HG03442 (cell line): ENCODE results near the gene CLDN16.

Source experiments
- ATAC-seq: cut with Tn5 transposase; IDR thresholded peaks from one replicate; pipeline ENCODE4 v1.9.1; 2021; ENCODE audit warnings: mild to moderate bottlenecking, moderate library complexity; ENCODE audit not compliant: unreplicated experiment

CLDN16 gene

GRCh38 chr3:190433626-190434025 is 45.7 kb downstream of the CLDN16 start:
- no peak for ATAC-seq

DNA sequence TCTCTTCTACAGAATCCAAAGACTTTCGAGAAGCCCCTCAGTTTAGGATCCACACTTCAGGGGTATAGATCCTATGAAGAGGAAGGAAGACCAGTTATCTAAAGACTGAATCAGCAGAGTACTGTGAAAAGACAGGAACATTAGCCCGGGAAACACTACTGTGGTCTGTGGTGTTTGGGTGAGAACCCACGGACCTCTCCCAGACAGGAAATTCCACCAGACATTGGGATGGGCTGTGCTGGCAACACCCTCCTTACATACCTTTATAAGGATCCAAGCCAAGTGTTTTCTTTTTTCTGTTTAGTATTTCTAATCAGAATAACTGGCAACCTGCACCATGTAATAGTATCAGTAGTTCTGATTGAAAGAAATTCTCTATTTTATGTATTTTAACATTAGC is 47.7 kb downstream of the CLDN16 start:
- ATAC-seq = no peak

- no peak for ATAC-seq
Observed at GRCh38 chr3:190436331-190436730, 48.4 kb downstream of the CLDN16 start.

DNA sequence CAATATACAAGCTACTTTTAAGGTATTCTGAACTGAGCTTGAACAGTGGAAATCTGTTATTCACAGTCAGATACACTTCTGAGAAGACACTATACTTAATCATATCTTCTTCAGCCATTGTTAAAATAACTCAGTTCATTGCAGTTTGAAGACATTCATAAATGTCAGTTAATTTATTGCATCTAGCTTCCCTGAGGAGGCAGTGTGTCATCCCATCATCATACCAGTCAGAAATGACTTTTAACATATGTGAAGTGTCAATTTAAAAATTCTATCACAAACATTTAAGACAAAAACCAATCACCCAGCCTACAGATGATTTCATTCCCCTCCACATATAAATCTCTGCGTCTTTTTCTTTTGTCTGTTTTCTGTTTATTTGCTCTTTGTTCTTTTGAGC is 54.3 kb downstream of the CLDN16 start:
- no peak for ATAC-seq

DNA sequence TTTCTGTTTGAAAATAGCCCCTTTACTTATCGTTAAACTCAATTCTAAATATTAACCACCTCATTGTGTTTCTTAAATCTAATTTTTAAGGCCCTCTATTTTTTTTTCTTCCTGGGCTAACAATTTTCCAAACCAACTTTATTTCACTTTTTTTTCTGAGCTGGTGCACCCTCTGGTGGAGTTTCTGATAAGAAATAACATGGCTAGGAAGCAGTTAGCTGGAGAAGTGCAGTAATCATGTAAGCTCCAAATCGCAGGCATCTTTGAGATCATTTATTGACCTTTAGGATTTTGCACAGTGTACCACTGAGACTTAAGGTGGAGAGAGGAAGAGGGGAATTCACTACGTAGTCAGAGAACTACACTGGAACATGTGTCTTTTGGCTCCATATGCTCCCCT is 55.3 kb downstream of the CLDN16 start:
- no peak for ATAC-seq

DNA sequence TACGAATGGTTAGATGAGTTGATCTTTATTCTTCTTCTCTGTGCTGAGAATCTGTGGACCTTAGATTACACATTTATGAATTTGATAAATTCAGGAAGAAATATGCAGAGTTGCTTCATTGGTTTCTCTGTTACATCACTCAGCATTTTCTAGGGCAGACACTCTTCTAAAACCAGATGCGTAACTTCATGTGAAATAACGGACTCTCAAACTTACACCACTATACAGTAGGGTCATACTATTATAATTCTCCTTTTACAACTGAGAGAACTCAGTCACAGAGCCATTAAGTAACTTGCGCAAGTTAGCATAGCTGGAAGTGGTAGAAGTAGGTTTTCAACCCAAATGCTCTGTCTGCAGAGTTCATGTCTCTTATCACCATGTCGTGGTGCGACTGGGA is 56.0 kb downstream of the CLDN16 start:
- no peak for ATAC-seq

DNA sequence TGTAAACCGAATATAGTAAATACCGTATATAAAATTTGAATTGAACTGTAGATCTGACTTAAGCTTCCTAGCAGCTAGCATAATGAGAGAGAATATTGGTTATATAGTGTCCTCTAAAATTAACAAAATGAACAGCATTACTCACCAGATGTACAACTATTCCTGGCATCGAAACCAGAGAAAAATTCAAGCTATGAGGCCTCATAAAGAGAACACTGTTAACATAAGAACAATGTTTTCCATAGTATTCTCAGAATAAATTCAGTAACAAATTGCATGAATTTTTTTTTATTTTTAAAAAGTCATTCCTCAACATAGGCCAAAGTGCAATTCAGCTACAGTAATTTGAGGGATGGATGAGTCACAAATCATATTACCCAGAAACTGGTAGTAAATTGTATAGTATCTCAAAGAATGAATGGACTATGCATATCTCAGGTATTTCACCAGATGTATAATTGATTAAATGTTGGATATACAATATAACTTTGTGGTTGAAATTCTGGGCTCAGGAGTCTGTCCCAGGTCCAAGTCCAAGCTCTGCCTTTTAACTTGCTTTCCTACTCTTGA is 56.7 kb downstream of the CLDN16 start:
- no peak for ATAC-seq

DNA sequence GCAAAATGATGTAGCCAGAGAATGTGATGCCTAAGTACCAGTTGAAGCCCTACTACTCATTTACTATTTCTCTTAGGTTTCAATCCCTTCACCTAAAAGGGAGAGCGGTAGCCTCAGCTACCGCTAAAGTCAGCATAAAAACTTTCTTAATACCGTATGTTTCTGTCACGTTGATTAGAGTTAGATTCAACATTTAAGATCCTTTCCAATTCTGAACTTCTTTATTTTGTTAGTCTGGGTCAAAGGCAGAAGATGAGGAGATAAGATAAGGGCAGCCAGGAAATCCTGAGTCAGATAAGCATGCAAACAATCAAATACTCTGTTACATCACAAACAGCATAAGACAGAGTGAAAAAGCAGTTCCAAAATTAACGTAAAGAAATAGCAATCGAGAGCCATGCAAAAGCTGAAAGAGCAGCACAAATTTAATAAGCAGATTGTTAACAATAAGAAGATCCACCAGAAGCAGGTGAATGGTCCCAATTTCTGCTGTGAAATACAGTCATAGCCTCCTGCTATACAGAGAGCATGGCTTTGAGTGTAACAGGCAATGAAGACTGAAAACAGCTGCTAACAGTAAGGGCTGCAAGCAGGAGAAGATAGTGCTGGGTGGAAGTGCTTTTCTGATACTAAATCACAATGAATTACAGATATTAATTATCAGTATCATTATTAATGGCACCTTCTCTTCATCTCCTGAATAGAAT is 58.8 kb downstream of the CLDN16 start:
- no peak for ATAC-seq

- ATAC-seq = no peak
Observed at GRCh38 chr3:190448256-190448655, 60.3 kb downstream of the CLDN16 start.

DNA sequence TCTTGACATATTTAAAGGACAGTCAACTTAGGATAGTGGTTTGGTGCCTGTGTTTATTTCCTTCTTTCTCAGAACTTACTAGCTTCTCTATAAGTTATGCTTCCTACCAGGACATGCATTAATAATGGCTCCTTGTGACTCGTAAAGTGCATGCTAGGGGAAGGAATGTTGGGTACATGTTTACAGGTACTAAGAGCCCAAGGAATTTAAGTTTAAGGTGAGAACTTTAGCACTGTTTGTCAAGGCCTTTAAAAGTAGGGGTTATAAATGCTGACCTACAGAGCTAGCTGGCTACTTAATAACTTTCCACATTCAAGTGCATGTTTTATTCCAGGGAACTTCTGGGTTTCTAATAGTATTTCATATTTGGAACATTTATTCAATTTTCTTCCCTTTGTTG is 61.8 kb downstream of the CLDN16 start, which contains the start of gene TMEM207:
Gene TMEM207, minus strand, starts transcription at position 101 of the 400 bp plus-strand sequence. Its CDS starts 92 bp downstream, at position 9.
- no peak for ATAC-seq

- no peak for ATAC-seq
Observed at GRCh38 chr3:190455828-190456227, 67.9 kb downstream of the CLDN16 start.

- ATAC-seq = no peak
Observed at GRCh38 chr3:190456770-190457169, 68.8 kb downstream of the CLDN16 start.

- no peak for ATAC-seq
Observed at GRCh38 chr3:190458040-190458439, 70.1 kb downstream of the CLDN16 start.
